HEK293T (cell line): ENCODE measurements around the gene IRAK1BP1.
"Not testable (repeated sequence)": the region's sequence is repeated elsewhere in the genome, so short reads cannot be mapped to it uniquely, and the experiment has no call there.

Experiments used
- CTCF ChIA-PET: fragments of 350-600 bp; formaldehyde crosslinking; extraction: SDS; loops from one replicate; lab custom pipeline; 2021; ENCODE audit warnings: antibody characterized with exemption, inconsistent platforms; lab: Yijun Ruan, JAX
- POLR2A ChIA-PET: fragments of 350-600 bp; formaldehyde crosslinking; extraction: SDS; loops from one replicate; lab custom pipeline; 2020; ENCODE audit warnings: antibody characterized with exemption, inconsistent platforms; lab: Yijun Ruan, JAX
- DNase-seq: peaks from one replicate; pipeline ENCODE4 v3.0.0; 2012; ENCODE audit warnings: mixed read lengths; ENCODE audit errors: extremely low spot score
- ARNT ChIP-seq: fragments of 450-650 bp; IDR thresholded peaks from 2 replicates; pipeline ENCODE4 v1.6.1; 2017; ENCODE audit warnings: mild to moderate bottlenecking
- BHLHE40 ChIP-seq: fragments of 450-650 bp; IDR thresholded peaks from 2 replicates; pipeline ENCODE4 v1.6.1; 2016; ENCODE audit warnings: mild to moderate bottlenecking, moderate library complexity, borderline replicate concordance
- CTBP1 ChIP-seq: fragments of 450-650 bp; IDR thresholded peaks from 2 replicates; pipeline ENCODE4 v1.6.1; 2016; ENCODE audit warnings: borderline replicate concordance
- ELF4 ChIP-seq: fragments of 450-650 bp; IDR thresholded peaks from 2 replicates; pipeline ENCODE4 v1.6.1; 2017; ENCODE audit warnings: antibody characterized with exemption
- FOXA1 ChIP-seq: fragments of 450-650 bp; IDR thresholded peaks from 2 replicates; pipeline ENCODE4 v1.6.1; 2016; ENCODE audit warnings: mild to moderate bottlenecking
- FOXK2 ChIP-seq: fragments of 450-650 bp; IDR thresholded peaks from 2 replicates; pipeline ENCODE4 v1.6.1; 2016; ENCODE audit warnings: mild to moderate bottlenecking
- FOXM1 ChIP-seq: fragments of 450-650 bp; IDR thresholded peaks from 2 replicates; pipeline ENCODE4 v1.6.1; 2017; ENCODE audit warnings: mild to moderate bottlenecking, borderline replicate concordance
- HDGF ChIP-seq: fragments of 450-650 bp; IDR thresholded peaks from 2 replicates; pipeline ENCODE4 v1.6.1; 2017; ENCODE audit warnings: antibody characterized with exemption, borderline replicate concordance
- L3MBTL2 ChIP-seq: fragments of 450-650 bp; conservative IDR thresholded peaks from 2 replicates; pipeline ENCODE4 v1.6.1; 2016; ENCODE audit warnings: mild to moderate bottlenecking
- LEF1 ChIP-seq: fragments of 450-650 bp; IDR thresholded peaks from 2 replicates; pipeline ENCODE4 v1.6.1; 2017; ENCODE audit warnings: mild to moderate bottlenecking, borderline replicate concordance
- NFRKB ChIP-seq: fragments of 450-650 bp; IDR thresholded peaks from 2 replicates; pipeline ENCODE4 v1.6.1; 2016; ENCODE audit warnings: mild to moderate bottlenecking, moderate library complexity
- SP1 ChIP-seq: fragments of 450-650 bp; IDR thresholded peaks from 2 replicates; pipeline ENCODE4 v1.6.1; 2017
- SUZ12 ChIP-seq: fragments of 450-650 bp; IDR thresholded peaks from 2 replicates; pipeline ENCODE4 v1.6.1; 2016; ENCODE audit warnings: mild to moderate bottlenecking
- TARDBP ChIP-seq: fragments of 450-650 bp; IDR thresholded peaks from 2 replicates; pipeline ENCODE4 v1.6.1; 2016
- ZNF384 ChIP-seq: fragments of 450-650 bp; IDR thresholded peaks from 2 replicates; pipeline ENCODE4 v1.6.1; 2016
- TF ChIP-seq, protein P1 (sequence below): fragments of 450-650 bp; IDR thresholded peaks from 2 replicates; pipeline ENCODE4 v1.6.1; 2016

IRAK1BP1 gene

GRCh38 chr6:78867020-78867369 is 356 bp upstream of the IRAK1BP1 start:
- no peak for DNase-seq
- ChIA-PET CTCF (no interaction called here), POLR2A (interaction anchor here (1.0 to 1.1 kb wide), 2 partner anchors 9 to 211 kb away, joined by 3 to 5 read pairs; partner anchors contain the start of gene PHIP)
- TF ChIP-seq TARDBP (no peak), CTBP1 (no peak), HDGF (no peak)

- POLR2A ChIA-PET: no interaction called here
- TF ChIP-seq NFRKB (no peak), ZNF384 (no peak), FOXA1 (no peak), LEF1 (no peak), HDGF (no peak), FOXK2 (no peak), SUZ12 (no peak), TARDBP (no peak), SP1 (no peak), ARNT (no peak), BHLHE40 (no peak), L3MBTL2 (no peak), CTBP1 (no peak), FOXM1 (no peak), ELF4 (no peak)
- TF ChIP-seq, protein P1, sequence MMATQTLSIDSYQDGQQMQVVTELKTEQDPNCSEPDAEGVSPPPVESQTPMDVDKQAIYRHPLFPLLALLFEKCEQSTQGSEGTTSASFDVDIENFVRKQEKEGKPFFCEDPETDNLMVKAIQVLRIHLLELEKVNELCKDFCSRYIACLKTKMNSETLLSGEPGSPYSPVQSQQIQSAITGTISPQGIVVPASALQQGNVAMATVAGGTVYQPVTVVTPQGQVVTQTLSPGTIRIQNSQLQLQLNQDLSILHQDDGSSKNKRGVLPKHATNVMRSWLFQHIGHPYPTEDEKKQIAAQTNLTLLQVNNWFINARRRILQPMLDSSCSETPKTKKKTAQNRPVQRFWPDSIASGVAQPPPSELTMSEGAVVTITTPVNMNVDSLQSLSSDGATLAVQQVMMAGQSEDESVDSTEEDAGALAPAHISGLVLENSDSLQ: no peak
- no peak for DNase-seq
- CTCF ChIA-PET: no interaction called here
Measured at GRCh38 chr6:78868116-78868515, 765 bp downstream of the IRAK1BP1 start.

DNA sequence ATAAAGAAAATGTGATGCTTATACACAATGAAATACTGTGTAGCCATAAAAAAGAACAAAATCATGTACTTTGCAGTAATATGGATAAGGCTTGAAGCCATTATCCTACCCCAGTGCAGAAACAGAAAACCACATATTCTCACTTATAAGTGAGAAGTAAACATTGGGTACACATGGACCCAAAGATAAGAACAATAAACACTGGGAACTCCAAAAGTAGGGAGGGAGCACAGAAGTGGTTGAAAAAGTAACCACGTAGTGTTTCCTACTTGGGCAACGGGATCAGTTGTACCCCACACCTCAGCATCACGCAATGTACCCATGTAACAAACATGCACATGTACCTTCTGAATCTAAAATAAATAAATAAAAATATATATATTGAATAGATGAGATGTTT is 8.2 kb downstream of the IRAK1BP1 start:
- CTCF ChIA-PET: no interaction called here
- POLR2A ChIA-PET: no interaction called here
- TF ChIP-seq ELF4 (no peak), SP1 (no peak), ARNT (no peak), TARDBP (no peak), SUZ12 (no peak), FOXK2 (no peak), L3MBTL2 (no peak), FOXM1 (no peak), LEF1 (no peak), FOXA1 (no peak)
- TF ChIP-seq, protein P1: no peak
- no peak for DNase-seq

DNA sequence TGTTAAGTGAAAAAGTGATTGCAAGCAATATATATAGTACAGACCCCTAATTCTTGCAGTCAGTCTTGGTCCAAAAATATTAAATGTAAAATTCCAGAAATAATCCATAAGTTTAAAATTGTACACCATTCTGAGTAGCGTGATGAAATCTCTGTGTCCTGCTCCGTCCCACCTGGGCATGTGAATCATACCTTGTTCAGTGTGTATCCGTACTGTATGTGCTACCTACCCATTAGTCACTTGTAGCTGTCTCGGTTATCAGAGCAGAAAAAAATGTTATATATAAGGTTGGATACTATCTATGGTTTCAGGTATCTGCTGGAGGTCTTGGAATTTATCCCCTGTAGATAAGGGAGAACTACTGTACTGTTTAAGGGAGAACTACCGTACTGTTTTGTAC is 16.3 kb downstream of the IRAK1BP1 start:
- POLR2A ChIA-PET: no interaction called here
- TF ChIP-seq L3MBTL2 (no peak), ARNT (no peak), SP1 (no peak), FOXA1 (no peak)
- CTCF ChIA-PET: no interaction called here
- no peak for DNase-seq

- DNase-seq, CTCF ChIA-PET, POLR2A ChIA-PET: not testable (repeated sequence)
Measured at GRCh38 chr6:78889901-78890300, 22.6 kb downstream of the IRAK1BP1 start.

DNA sequence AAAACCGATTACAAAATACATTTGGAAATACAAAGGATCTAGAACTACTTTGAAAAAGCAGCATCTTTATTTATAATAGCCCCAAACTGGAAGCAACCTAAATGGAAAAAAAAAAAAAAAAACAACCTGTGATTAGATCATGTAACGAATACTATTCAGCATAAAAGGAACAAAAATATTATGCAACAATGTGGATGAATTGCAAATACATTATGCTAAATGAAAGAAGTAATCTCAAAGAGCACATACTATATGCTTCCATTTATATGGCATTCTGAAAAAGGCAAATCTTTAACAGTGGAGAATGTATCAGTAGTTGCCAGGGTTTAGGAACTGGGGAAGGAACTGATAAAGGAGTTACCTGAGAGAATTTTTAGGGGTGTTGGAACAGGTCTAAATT is 28.9 kb downstream of the IRAK1BP1 start:
- POLR2A ChIA-PET: no interaction called here
- CTCF ChIA-PET: no interaction called here
- no peak for DNase-seq
- TF ChIP-seq SP1 (no peak), ARNT (no peak), ZNF384 (no peak), TARDBP (no peak), HDGF (no peak), FOXM1 (no peak), LEF1 (no peak), NFRKB (no peak), BHLHE40 (no peak), ELF4 (no peak), FOXA1 (no peak)

DNA sequence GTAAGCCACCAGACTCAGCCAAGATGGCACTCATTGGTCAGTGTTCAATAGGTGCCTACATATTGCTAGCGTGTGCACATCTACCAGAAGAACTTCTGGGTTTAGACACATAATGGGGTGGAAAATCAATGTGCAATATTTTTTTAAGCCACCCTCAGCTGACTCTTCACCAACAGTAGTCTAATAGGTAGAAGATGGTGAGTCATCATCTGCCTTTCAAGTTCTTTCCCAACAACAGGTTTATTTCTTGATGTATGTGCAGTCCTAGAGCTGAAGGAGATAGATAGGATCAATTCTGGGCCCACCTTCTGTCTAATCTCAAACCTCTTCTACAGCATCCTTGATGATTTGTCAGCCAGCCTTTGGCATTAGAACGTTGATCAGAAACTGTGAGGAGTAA is 41.3 kb downstream of the IRAK1BP1 start:
- DNase-seq: no peak
- POLR2A ChIA-PET: no interaction called here
- CTCF ChIA-PET: no interaction called here
- TF ChIP-seq SUZ12 (no peak), CTBP1 (no peak), ARNT (no peak), NFRKB (no peak), FOXA1 (no peak), BHLHE40 (no peak), TARDBP (no peak), FOXM1 (no peak), ZNF384 (no peak), HDGF (no peak), FOXK2 (no peak), SP1 (no peak)
- TF ChIP-seq, protein P1: no peak

GRCh38 chr6:78909391-78909790 is 42.0 kb downstream of the IRAK1BP1 start:
- DNase-seq: no peak
- CTCF ChIA-PET: no interaction called here
- TF ChIP-seq SUZ12: no peak
- POLR2A ChIA-PET: no interaction called here
